Measurements from ENCODE around the gene CNTFR.

GRCh38 chr9:34581318-34581717 is 8.2 kb downstream of the CNTFR start:
- no peak for TF ChIP-seq CTCF (IDR thresholded peaks at IDR 0.05 in 4 of 5, conservative IDR thresholded peaks at IDR 0.05 in 1 of 5)
- no peak for TF ChIP-seq POLR2A (IDR thresholded peaks at IDR 0.05)
